GM18511 (cell line): ENCODE data around the gene HRNR.
"Not testable (repeated sequence)": the region's sequence is repeated elsewhere in the genome, so short reads cannot be mapped to it uniquely, and the experiment has no call there.

Experiments used
- ATAC-seq: cut with Tn5 transposase; IDR thresholded peaks from one replicate; pipeline ENCODE4 v1.9.1; 2021; ENCODE audit warnings: mild to moderate bottlenecking, moderate library complexity; ENCODE audit not compliant: unreplicated experiment

HRNR gene

DNA sequence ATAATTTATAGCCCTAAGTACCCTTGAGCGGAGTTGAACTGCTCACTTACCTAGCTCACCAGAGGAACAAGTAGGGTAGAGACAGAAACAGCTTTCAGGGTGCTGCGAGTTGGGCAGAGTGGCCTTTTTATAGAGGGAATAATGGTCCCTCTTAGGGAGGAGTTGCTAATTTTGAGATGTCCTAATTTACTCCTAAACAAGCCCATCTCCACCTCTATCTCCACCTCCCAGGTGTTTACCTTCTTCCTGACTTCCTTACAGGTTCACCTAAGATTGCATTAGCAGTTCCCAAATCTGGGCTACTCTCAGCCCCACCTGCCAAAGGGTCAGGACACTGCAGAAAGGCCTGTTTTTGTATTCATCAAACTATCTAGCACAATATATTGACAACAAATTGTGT is at the start of gene HRNR:
HRNR (minus strand) TSS at position 101 of the 400 bp plus-strand sequence. CDS start 940 bp downstream, outside the sequence.
- ATAC-seq, result no peak

DNA sequence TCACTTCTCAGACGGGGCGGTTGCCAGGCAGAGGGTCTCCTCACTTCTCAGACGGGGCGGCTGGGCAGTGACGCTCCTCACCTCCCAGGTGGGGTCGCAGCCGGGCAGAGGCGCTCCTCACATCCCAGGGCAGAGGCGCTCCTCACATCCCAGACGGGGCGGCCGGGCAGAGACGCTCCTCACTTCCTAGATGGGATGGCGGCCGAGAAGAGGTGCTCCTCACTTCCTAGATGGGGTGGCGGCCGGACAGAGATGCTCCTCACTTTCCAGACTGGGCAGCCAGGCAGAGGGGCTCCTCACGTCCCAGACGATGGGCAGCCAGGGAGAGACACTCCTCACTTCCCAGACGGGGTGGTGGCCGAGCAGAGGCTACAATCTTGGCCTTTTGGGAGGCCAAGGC is 32.4 kb upstream of the HRNR start:
- not testable (repeated sequence) for ATAC-seq

DNA sequence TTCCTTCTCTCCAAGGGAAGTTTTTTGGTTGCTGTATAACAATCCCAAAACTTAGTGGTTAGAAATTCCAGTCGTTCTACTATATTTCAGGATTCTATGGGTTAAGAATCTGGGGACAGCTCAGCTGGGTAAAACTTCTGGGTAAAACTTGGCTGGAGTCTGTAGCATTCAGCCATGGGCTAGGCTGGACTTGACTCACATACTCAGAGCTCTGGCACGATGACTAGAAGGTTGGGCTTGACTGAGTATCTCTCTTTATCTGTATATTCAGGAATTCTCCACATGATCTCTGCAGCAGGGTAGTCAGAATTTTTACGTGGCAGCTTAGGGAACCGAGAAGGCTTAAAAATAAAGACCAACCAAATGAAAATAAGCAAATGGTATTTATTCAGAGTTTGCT is 28.2 kb upstream of the HRNR start:
- no peak for ATAC-seq

DNA sequence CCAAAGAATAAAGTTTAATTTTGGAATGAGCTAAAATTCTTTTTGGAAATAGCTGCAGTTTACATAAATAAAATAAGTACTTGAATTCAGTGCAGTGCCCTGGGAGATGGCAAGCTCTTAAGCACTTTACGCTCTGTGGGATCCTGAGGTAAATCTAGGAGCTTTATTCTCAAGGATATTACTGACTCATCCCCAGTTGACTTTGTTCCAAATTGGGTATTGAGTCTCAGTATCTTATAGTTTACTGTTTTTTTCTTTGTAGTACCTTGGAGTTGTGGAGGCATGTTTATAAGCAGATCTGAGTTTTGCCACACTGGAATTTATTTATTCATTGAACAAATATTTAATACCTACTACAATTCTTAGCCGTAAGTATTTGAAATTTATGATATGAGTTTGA is 27.4 kb upstream of the HRNR start:
- no peak for ATAC-seq

DNA sequence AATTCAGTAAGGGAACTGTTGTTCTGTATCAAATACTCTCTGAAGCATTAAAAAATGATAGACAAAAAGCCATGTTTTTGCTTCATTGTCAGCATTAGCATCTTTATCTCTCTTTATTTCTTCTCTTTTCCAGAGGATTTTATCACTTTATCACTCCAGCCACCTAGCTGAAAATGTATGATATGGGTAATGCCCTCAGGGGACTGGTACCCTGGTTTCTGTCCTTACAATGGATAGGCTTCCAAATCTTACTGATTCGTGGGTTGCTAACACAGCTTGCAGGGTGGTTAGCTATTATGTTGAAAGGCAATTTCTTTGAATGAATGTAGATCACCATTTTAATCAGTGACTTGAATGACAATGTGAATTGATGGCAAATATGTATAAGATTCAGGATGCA is 23.3 kb upstream of the HRNR start:
- no peak for ATAC-seq

DNA sequence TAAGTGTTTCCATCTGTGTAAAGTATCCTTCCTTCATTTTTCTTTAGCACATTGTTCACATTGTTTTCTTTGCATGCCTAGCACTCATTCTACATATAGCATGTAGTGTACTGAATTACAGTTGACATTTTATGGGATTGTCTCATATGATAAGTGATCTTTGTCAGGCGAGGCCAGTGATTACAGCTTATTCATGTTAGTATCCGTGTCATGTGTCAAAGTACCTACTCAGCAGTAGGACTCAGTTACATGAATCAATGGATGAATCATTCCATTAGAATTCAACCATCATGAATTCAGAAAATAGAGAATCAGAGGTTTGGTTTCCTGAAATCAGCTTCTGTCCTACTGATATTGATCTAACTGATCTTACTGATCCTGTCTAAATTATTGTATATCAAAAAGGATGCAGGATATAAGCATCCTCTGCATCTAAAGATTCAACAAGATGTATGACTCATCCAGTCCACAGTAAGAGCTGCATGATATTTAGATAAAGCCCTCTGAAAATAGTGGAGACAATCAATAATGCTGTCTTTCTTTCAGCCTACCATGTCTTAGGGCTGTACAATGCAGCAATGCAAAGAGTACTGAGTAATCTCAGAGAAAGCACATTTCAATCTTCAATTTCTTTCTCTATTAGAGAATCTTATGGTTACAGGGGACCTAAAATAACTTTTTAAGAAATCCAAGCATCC is 20.7 kb upstream of the HRNR start:
- no peak for ATAC-seq

DNA sequence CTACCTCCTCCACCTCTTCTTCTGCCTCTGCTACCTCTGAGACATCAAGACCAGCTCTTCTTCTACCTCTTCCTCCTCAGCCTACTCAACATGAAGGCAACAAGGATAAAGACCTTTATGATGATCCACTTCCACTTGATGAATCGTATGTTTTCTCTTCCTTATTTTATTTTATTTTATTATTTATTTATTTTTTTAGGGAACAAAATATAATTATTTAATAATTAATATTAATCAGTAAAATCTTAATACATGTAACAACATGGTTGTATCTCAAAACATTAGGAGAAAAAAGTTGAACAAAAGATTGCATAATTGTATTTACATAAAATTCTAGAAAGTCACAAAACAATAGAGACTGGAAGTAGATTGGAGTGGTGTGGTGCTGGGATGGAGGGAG is 13.1 kb upstream of the HRNR start:
- ATAC-seq, result no peak

DNA sequence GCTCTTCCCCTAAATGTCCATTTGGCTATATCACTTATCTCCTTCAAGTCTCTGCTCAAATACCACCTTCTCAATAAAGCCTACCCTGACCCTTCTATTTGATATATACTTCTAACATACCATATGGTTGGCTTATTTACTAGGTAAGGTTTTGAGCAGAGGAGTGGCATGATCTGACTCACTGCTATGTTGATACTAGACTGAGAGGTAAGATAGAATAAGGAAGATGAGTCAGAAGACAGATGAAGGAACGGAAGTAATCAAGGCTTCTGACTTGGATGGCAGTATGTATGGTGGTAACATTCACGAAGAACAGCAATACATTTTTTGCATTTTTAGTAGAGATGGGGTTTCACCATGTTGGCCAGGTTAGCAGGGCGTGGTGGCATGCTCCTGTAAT is 4.8 kb upstream of the HRNR start:
- no peak for ATAC-seq

DNA sequence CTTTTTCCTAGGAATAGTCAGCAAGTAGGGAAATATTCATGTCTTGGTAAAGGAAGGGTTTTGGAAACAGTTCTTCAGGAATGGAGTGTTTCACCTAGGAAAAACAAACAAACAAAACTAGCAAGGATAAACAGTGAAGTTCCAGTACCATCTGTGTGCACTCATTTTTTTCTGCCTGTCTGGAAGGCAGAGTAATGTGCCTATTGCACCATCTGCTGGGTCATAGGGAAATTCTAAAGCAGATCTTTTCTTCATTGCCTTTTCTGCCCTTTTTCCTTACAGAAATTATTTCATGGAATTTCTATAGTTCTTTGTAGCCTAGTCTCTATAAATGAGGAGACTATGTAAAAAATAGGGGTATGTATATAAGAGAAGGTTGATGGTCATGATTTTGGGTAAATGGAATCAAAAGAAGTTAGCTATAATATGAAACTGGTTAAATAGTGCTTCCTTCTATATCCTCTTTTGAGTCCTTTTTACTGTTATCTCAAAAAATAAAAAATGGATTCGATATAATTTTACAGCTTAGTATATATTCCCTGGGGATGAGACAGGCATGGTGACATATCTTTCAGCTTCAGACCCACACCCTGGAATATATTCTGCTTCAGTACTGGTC is 3.4 kb upstream of the HRNR start:
- no peak for ATAC-seq

DNA sequence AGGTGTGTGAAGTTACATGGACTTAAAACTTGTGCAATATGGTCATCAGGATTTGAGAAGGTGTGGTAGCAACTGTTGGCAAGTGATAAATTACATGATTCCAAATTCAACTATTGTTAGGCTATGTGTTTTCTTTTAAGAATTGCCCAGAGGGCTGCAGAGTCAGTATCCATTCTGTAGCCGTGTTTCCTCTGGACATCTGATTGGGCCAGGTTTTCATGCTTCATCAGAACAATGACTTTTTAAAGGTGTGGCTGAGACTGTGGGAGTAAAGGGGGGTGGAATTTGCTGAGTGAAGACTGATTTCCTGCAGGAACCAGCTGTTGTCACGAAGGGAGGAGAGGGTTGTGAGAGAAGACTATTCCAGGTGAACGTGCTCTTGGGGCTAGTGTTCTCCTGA is 1.7 kb upstream of the HRNR start:
- ATAC-seq, result no peak

DNA sequence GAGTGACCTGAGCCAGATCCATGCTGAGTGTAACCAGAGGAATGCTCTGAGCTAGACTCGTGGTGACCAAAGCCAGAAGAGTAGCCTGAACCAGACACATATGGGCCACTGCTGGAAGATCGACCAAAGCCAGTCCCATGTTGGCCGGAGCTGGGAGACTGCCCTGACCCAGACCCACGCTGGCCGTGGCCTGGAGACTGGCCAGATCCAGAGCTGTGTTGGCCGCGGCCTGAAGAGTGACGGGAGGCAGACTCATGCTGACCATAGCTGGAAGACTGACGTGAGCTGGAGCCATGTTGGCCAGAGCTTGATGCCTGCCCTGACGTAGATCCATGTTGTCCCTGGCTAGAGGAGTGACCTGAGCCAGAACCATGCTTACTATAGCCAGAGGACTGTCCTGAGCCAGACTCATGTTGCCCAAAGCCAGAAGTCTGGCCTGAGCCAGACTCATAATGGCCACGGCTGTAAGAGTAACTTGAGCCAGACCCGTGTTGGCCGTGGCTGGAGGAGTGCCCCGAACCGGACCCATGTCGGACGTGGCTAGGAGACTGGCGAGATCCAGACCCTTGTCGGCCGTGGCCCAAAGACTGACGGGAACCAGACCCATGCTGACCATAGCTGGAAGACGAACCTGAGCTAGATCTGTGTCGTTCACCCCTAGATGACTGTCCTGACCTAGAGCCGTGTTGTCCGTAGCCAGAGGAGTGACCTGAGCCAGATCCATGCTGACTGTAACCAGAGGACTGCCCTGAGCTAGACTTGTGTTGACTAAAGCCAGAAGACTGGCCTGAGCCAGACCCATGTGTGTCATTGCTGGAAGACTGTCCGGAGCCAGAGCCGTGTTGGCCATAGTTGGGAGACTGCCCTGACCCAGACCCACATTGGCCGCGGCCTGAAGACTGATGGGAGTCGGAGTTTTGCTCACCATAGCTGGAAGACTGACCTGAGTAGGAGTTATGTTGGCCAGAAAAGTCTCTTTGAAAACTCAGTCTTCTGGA is 3.5 kb downstream of the HRNR start:
- ATAC-seq, result no peak

DNA sequence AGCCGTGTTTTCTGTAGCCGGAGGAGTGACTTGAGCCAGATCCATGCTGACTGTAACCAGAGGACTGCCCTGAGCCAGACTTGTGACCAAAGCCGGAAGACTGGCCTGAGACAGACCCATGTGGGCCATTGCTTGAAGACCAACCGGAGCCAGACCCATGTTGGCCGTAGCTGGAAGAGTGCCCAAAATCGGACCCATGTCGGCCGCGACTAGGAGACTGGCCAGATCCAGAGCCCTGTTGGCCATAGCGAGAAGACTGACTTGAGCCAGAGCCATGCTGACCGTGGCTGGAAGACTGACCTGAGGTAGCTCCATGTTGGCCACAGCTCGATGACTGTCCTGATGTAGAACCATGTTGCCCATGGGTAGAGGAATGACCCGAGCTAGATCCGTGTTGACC is 4.6 kb downstream of the HRNR start:
- ATAC-seq, result not testable (repeated sequence)

DNA sequence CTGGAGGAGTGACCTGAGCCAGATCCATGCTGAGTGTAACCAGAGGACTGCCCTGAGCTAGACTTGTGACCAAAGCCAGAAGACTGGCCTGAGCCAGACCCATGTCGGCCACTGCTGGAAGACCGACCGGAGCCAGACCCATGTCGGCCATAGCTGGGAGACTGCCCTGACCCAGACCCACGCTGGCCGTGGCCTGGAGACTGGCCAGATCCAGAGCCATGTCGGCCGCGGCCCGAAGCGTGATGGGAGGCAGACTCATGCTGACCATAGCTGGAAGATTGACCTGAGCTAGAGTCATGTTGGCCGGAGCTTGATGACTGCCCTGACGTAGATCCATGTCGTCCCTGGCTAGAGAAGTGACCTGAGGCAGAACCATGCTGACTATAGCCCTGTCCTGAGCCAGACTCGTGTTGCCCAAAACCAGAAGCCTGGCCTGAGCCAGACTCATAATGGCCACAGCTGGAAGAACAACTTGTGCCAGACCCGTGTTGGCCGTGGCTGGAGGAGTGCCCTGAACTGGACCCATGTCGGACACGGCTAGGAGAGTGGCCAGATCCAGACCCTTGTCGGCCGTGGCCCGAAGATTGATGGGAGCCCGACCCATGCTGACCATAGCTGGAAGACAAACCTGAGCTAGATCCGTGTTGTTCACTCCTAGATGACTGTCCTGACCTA is 5.1 kb downstream of the HRNR start:
- no peak for ATAC-seq

DNA sequence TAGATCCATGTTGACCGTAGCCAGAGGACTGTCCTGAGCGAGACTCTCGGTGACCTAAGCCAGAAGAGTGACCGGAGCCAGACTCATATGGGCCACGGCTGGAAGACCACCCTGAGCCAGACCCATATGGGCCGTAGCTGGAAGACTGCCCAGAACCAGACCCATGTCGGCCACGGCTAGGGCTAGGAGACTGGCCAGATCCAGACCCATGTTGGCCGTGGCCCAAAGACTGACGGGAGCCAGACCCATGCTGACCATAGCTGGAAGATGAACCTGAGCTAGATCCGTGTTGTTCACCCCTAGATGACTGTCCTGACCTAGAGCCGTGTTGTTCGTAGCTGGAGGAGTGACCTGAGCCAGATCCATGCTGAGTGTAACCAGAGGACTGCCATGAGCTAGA is 8.4 kb downstream of the HRNR start:
- not testable (repeated sequence) for ATAC-seq

DNA sequence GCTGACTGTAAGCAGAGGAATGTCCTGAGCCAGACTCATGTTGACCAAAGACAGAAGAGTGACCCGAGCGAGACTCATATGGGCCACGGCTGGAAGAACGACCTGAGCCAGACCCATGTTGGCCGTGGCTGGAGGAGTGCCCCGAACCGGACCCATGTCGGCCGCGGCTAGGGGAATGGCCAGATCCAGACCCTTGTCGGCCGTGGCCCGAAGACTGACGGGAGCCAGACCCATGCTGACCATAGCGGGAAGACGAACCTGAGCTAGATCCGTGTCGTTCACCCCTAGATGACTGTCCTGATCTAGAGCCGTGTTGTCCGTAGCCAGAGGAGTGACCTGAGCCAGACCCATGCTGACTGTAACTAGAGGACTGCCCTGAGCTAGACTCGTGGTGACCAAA is 9.1 kb downstream of the HRNR start:
- not testable (repeated sequence) for ATAC-seq

DNA sequence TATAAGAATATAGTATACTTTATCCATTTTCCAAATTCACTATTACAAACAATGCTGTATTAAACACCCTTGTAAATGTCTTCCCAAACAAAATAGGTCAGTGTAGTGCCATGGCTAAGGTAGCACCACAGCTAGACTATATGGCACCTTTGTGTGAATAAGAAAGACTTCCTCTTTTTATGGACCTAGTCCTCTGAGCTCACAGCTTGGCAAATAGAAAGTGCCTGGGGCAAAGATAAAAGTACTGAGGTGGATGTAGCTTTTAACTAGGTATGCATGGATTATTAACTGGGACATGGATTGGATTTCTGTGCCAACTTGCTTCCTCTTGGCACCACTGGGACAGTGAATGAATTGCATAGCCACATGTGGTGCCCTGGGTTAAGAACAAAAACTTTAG is 25.0 kb downstream of the HRNR start:
- no peak for ATAC-seq

DNA sequence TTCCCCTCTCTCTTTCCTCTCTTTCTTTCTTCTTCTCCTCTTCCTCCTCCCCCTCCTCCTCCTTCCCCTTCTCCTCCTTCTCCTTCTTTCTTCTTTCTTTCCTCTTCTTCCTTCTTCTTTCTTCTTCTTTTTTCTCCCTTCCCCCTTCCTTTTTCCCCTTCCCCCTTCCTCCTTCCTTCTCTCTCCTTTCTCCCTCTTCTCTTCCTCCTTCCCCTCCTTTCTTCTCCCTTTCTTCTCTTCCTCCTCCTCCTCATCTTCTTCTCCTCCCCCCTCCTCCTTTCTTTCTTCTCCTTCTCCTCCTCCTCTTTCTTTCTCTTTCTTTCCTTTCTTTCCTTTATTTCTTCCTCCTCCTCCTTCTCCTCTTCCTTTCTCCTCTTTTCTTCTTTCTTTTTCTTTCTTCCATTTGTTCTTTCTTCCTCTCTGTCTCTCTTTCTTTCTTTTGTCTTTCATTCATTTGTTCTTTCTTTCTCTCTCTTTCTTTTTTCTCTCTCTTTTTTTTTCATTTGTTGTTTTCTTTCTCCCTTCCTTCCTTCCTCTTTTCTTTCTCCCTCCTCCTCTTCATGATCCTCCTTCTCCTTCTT is 26.5 kb downstream of the HRNR start:
- no peak for ATAC-seq

DNA sequence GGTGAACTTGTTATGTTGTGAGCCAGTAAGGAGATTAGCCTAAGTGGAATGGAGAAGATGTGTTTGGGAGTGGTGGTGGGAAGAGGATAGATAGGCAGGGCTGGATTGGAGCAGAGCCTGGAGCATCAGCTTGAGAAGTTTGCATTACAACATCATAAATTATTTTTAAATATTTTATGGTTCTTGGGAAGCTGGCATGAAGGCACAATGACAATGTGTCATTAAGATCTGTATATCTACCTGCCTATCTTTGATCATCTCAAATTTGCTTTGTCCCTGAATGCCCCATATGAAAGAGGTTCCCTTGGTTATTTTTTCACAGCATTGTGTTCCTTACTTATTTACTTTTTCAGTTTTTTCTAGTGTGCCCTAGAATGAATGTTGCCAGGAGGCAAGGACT is 32.3 kb downstream of the HRNR start:
- ATAC-seq, result no peak

DNA sequence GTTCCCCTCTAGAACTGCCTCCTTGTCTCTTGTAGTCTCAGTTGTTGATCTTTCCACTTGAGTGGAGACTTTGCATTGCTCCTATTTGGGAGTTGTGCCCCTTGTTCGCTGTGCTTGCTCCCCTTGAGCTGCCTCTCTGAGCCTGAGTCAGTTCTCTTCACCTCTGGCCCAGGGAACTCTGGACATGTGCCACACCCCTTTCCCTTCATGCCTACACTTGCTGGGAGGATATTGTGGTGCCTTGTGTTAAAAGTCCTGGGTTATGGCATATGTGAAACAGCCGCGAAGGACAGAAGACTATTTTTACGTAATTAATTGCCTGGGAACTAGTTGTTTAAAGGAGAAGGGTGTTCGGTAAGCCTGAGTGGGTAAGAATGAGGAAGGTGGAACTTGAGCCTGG is 32.7 kb downstream of the HRNR start:
- no peak for ATAC-seq

DNA sequence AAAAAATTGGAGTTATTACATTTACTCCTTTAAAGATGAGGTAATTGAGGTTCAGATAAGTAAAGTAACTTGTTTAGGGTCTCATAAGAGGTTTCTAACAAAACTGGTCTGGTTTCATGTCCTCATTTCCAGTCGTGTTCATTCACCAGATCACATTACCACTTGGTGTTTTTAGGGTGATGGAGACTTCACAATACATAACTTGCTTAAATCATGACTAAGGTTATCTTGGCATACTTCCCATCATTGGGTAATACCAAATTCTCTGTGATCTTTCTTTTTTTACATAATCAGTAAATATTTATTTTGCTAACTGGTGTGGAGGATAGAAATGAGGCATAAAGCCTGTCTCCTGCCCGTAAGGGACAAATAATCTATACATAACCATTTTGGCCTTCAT is 33.4 kb downstream of the HRNR start:
- ATAC-seq, result no peak
